ENCODE data around the gene MTNR1B. TPM values are rescaled to one million over a fixed set of nuclear protein-coding genes. Genes with fewer than 3 reads are reported as not detected.
A peak's percentile ranks its signal among the peaks of the same experiment; 100 is the strongest.

The MTNR1B gene
- total RNA-seq, 1 experiment from 2014 or later = not detected

DNA sequence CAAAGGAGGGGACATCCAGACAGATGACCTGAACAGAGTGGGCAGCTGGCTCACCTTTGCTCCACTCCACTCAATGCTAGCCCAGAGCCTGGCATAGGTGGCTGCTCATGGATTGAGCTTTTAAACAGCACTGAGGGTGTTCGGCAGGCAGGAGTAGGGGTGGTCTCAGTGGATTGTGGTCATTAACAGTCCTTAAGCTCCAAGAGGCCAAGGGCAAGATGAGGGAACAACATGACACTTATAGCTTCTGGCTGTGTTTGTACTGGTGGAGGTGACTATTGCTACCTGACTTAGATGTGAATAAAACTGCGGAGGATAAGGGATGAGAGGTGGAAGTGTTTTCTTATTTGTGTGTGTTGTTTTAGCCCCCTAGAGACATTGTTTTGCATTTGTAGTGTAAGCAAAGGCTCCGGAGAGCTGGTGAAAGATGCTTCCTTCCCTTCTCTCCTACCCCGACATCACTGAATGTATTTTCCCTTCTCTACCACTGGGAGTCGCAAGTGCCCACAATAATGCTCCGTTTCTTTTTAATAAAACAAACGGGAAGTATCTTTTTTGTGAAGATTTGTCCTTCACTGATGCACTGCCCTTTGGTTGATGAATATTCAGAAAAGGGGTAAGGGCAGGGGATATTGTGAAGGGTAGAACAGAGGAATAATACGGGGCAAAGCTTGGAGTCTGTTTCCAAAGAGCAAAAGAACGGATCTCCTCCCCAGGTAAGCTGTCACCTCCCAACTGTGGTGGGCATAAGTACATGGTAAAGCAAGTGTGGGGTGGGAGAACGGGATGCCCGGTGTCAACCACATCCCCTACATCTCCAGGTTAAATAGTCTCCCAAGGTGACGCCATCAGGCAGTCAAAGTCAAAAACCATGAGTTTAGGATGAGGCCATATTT is 27.5 kb upstream of the MTNR1B start:
- Histone ChIP-seq H3K4me3 (replicated peaks in 1 of 2; ENCODE audit: low read depth in 1 of 2, low read length in 2 of 2) (no peak overlapping the region), H3K4me1 (ENCODE audit: control insufficient read depth in 1 of 2, insufficient read depth in 2 of 2, low read length in 2 of 2) (no peaks in the 10 kb centered on the region), H3K79me2 (ENCODE audit: insufficient read depth, low read length) (no peaks in the 10 kb centered on the region), H3K27ac (ENCODE audit: low read depth, low read length) (no peak overlapping the region), H3K4me2 (ENCODE audit: low read length) (no peak overlapping the region), H3K27me3 (ENCODE audit: insufficient read depth, low read length) (no peaks in the 10 kb centered on the region), H4K20me1 (ENCODE audit: insufficient read depth) (no peaks in the 10 kb centered on the region), H2AFZ (ENCODE audit: low read depth, low read length, poor library complexity, severe bottlenecking) (peak overlapping the region; percentile 85), H3K9me3 (ENCODE audit: control insufficient read depth in 1 of 2, insufficient read depth in 1 of 2, low read depth in 1 of 2, low read length in 2 of 2) (0 out of 4 replicates have a peak, but pooled peaks cover 0 to 2% of the 10 kb centered on the region in 2 experiments), H3K9ac (ENCODE audit: low read length) (no peak overlapping the region), H3K36me3 (ENCODE audit: control insufficient read depth in 1 of 2, insufficient read depth in 2 of 2, low read length in 2 of 2) (no peaks in the 10 kb centered on the region), H3K9me2 (ENCODE audit: insufficient read depth) (no peaks in the 10 kb centered on the region)
- TF ChIP-seq RAD21 (IDR thresholded peaks at IDR 0.05; ENCODE audit: low read depth) = peak; percentile 87
- TF ChIP-seq, protein P1, sequence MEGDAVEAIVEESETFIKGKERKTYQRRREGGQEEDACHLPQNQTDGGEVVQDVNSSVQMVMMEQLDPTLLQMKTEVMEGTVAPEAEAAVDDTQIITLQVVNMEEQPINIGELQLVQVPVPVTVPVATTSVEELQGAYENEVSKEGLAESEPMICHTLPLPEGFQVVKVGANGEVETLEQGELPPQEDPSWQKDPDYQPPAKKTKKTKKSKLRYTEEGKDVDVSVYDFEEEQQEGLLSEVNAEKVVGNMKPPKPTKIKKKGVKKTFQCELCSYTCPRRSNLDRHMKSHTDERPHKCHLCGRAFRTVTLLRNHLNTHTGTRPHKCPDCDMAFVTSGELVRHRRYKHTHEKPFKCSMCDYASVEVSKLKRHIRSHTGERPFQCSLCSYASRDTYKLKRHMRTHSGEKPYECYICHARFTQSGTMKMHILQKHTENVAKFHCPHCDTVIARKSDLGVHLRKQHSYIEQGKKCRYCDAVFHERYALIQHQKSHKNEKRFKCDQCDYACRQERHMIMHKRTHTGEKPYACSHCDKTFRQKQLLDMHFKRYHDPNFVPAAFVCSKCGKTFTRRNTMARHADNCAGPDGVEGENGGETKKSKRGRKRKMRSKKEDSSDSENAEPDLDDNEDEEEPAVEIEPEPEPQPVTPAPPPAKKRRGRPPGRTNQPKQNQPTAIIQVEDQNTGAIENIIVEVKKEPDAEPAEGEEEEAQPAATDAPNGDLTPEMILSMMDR (IDR thresholded peaks at IDR 0.05 in 2 of 3, conservative IDR thresholded peaks at IDR 0.05 in 1 of 3; ENCODE audit: borderline replicate concordance in 1 of 3, insufficient read depth in 1 of 3, low read depth in 2 of 3, low read length in 2 of 3) = peak; percentile 69 to 84 (median 71)
- TF ChIP-seq CEBPB (IDR thresholded peaks at IDR 0.05; ENCODE audit: low read depth) = no peak
- no peak for TF ChIP-seq ELF1 (IDR thresholded peaks at IDR 0.05; ENCODE audit: borderline replicate concordance, low read depth)
- intact Hi-C loops (cut with micrococcal nuclease) = loop anchor here (1.0 to 10.0 kb wide), 5 partner anchors 123 to 1563 kb away; partner anchors contain the start of gene SMCO4
- ATAC-seq = peak; percentile 81
- RAD21 ChIA-PET (ENCODE audit: low non-redundant PET in 1 of 2, low total read pairs in 2 of 2, uncharacterized antibody in 2 of 2, unreplicated experiment in 2 of 2) = interaction anchor here (0.9 to 2.0 kb wide), 4 partner anchors 123 to 284 kb away, joined by 4 to 9 read pairs (median 7); no protein-coding TSS in a partner anchor
- no TSS peak for BruUV-seq (replicated peaks)
- peak; percentile 18 for DNase-seq (ENCODE audit: low read depth, low spot score)
- POLR2A ChIA-PET = interaction anchor here (1.0 kb wide), 1 partner anchor 123 kb away, joined by 3 read pairs; no protein-coding TSS in a partner anchor
- CTCF ChIA-PET = interaction anchor here (0.7 to 3.3 kb wide), 20 partner anchors 11 to 295 kb away, joined by 3 to 38 read pairs (median 4); no protein-coding TSS in a partner anchor

- DNase-seq (ENCODE audit: low read depth, low spot score) (no peak), ATAC-seq (no peak)
- Histone ChIP-seq H3K27me3 (ENCODE audit: insufficient read depth, low read length) (no peaks in the 10 kb centered on the region), H3K4me1 (ENCODE audit: control insufficient read depth in 1 of 2, insufficient read depth in 2 of 2, low read length in 2 of 2) (no peaks in the 10 kb centered on the region), H3K9ac (ENCODE audit: low read length) (no peak overlapping the region), H3K79me2 (ENCODE audit: insufficient read depth, low read length) (no peaks in the 10 kb centered on the region), H3K27ac (ENCODE audit: low read depth, low read length) (no peak overlapping the region), H3K9me3 (ENCODE audit: control insufficient read depth in 1 of 2, insufficient read depth in 1 of 2, low read depth in 1 of 2, low read length in 2 of 2) (0 out of 4 replicates have a peak, but pooled peaks cover 0 to 2% of the 10 kb centered on the region in 2 experiments), H3K4me3 (replicated peaks in 1 of 2; ENCODE audit: low read depth in 1 of 2, low read length in 2 of 2) (no peak overlapping the region), H3K9me2 (ENCODE audit: insufficient read depth) (no peaks in the 10 kb centered on the region), H3K4me2 (ENCODE audit: low read length) (no peak overlapping the region), H4K20me1 (ENCODE audit: insufficient read depth) (no peaks in the 10 kb centered on the region), H3K36me3 (ENCODE audit: control insufficient read depth in 1 of 2, insufficient read depth in 2 of 2, low read length in 2 of 2) (no peaks in the 10 kb centered on the region), H2AFZ (ENCODE audit: low read depth, low read length, poor library complexity, severe bottlenecking) (no peak overlapping the region)
- intact Hi-C loops (cut with micrococcal nuclease) = loop anchor here (10.0 kb wide), 1 partner anchor 1558 kb away; no protein-coding TSS in a partner anchor
- ChIA-PET POLR2A (no interaction called here), CTCF (no interaction called here), RAD21 (ENCODE audit: low non-redundant PET in 1 of 2, low total read pairs in 2 of 2, uncharacterized antibody in 2 of 2, unreplicated experiment in 2 of 2) (no interaction called here)
- BruUV-seq (replicated peaks) = no TSS peak
- no peak for TF ChIP-seq TCF7L2 (IDR thresholded peaks at IDR 0.05; ENCODE audit: borderline replicate concordance, extremely low read depth, insufficient read depth, insufficient read length)
- no peak for TF ChIP-seq POLR2A (IDR thresholded peaks at IDR 0.05; ENCODE audit: borderline replicate concordance, extremely low read depth, insufficient read depth, insufficient read length)
- no peak for TF ChIP-seq ZFX (IDR thresholded peaks at IDR 0.05)
- no peak for TF ChIP-seq RAD21 (IDR thresholded peaks at IDR 0.05; ENCODE audit: low read depth)
- no peak for TF ChIP-seq ELF1 (IDR thresholded peaks at IDR 0.05; ENCODE audit: borderline replicate concordance, low read depth)
- TF ChIP-seq SIN3A (IDR thresholded peaks at IDR 0.05; ENCODE audit: low read depth) = no peak
- no peak for TF ChIP-seq SRF (IDR thresholded peaks at IDR 0.05; ENCODE audit: low read depth)
- TF ChIP-seq EGR1 (IDR thresholded peaks at IDR 0.05; ENCODE audit: low read depth) = no peak
- TF ChIP-seq, protein P2, sequence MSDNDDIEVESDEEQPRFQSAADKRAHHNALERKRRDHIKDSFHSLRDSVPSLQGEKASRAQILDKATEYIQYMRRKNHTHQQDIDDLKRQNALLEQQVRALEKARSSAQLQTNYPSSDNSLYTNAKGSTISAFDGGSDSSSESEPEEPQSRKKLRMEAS (IDR thresholded peaks at IDR 0.05) = no peak
- no peak for TF ChIP-seq ZBTB33 (IDR thresholded peaks at IDR 0.05; ENCODE audit: extremely low read depth, insufficient replicate concordance, low read length)
- TF ChIP-seq JUND (IDR thresholded peaks at IDR 0.05) = no peak
Observed at GRCh38 chr11:92946707-92947106, 22.7 kb upstream of the MTNR1B start.

All from HCT116 (cell line).